Stimulated activated CD8-positive, alpha-beta memory T cell treated with anti-CD3 and anti-CD28 coated beads, Interleukin-12 subunit alpha, Interleukin-12 subunit beta, amount 100 ng/mL, for 24 hours (primary cell): ENCODE results near the gene SLC24A3.

ENCODE experiments used
- DNase-seq: peaks from one replicate; pipeline ENCODE4 v3.0.0-alpha.2; 2020; ENCODE audit errors: extremely low read depth

SLC24A3 gene

DNA sequence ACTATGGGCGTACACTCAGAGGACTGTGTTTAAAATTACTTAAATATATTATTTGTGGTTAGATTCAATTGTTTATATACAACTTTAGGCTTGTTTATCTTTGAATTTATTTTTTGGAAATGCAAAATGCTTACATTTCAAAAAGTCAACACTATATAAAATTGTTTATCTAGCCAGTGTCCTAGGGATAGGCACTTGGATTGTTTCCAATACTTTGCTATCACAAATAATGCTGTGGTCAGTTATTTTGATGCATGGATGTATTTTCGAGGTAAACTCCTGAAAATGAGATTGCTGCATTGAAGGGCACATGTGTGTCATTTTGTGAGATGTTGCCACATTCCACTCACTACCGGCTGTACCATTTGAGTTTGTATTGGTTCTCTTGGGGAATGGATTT, 213.9 kb downstream of the SLC24A3 start:
- no peak for DNase-seq

DNA sequence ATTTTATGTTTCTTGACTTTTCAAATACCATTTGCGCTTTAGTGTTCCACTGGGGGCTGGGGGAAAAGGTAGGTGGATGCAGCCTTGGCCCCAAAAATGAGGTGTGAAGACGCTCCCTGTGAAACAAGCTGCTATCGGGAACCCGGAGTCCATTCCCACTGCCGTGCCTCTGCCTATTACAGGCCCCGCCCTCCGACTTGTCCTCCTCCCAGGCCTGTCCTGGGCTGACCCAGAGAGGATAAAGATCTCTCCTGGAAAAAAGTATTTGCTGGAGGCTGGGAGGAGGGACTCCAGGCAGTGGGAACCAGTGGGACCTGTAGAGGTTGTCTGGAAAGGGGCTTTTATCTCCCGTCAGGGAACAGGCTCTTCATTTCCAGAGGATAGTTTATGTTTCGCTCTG, 215.0 kb downstream of the SLC24A3 start:
- no peak for DNase-seq

GRCh38 chr20:19427913-19428312, 215.5 kb downstream of the SLC24A3 start:
- DNase-seq: no peak

GRCh38 chr20:19428324-19428723, 215.9 kb downstream of the SLC24A3 start:
- no peak for DNase-seq

GRCh38 chr20:19429538-19429937, 217.1 kb downstream of the SLC24A3 start:
- DNase-seq: no peak

DNA sequence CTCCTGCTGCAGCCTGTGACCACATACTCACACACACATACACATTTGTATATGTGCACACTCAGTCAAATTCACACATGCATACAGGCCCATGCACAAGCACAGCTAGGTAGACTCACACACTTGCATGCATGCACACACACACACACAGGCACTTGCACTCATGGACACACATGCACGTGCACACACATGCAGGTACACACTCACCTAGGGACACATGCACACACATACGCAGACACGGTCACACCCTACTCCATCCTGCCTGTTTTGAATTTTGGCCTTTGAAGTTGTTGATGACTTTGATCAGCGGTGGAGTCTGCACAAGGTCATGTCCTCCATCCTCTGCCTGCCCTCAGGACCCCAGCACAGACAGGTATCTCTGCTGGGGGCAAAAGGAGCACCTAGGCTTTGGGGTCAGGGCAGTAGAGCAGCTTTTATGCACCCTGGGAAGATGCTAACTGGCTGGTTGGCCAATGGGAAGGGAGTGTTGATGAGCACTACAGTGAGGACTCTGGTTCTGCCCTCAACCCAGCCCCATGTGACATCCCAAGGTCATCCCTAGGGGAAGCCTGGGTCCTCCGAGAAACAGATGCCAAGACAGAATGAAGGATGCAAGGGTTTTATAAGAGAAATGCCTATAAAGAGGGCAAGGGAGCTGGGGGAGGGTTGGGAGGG, 218.3 kb downstream of the SLC24A3 start:
- no peak for DNase-seq

DNA sequence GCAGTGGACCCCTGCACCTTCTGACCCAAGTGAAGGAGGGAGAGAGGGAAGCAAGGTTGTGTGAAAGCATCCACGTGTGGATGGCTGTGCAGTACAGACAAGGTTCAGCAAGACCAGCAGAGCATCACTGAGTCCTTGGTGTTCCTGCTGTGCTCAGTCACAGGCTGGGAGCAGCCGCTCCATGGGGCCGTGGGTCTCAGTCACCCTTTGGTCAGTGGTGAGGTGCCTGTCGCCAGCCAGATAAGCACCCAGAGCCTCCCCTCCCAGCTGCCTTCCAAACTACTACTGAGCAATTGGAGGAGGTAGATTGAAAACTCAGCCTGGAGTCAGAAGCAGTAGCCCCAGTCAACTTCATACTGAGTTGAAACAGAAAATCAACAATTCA, 218.9 kb downstream of the SLC24A3 start:
- no peak for DNase-seq

DNA sequence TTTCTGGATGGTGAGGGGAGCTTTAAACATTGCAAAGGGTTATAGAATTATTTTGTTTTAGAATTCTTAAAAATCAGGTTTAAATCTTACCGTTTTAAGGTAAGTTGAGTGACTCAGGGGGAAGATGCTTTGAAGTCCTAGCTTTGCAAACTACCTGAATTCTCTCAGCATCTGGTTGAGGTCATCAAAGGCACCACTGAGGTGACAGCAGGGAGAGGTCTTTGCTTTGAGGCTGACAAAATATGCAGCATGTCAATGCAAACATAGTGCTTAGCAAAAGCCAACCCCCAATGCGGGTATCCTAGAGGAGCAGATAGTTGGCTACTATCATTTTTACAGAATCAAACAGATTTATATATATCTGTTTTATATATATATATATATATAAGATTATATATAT, 219.5 kb downstream of the SLC24A3 start:
- DNase-seq: no peak

- no peak for DNase-seq
Measured at GRCh38 chr20:19433371-19434350, 221.2 kb downstream of the SLC24A3 start.

GRCh38 chr20:19435316-19435715, 222.9 kb downstream of the SLC24A3 start:
- no peak for DNase-seq

DNA sequence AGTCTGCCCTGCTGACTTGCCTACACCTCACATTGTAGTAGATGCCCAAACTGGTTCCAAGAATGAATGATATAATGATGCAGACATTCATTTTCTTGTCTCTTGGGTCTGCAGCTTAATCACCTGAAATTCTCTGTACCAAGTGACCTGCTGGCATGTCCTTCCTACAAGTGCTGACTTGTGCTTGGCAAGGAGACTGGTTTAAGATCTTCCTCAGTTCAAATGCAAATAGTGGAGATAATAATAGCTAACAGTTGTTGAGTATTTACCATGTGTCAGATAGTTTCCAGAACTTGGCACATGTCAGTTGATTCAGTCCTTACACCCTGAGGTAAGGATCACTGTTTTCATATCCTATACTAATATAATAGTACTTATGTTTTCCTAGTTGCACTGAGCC, 223.4 kb downstream of the SLC24A3 start:
- DNase-seq: no peak

DNA sequence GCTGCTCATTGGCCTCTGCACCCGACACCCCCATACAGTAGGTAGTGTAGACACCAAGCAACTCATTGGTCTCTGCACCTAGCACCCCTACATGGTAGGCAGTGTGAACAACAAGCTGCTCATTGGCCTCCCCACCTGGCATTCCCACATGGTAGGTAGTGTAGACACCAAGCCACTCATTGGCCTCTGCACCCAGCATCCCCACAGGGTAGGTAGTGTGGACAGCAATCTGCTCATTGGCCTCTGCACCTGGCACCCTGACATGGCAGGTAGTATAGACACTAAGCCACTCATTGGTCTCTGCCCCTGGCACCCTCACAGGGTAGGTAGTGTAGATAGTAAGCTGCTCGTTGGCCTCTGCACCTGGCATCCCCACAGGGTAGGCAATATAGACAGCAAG, 226.0 kb downstream of the SLC24A3 start:
- DNase-seq: no peak

GRCh38 chr20:19440660-19441527, 228.5 kb downstream of the SLC24A3 start:
- DNase-seq: no peak

DNA sequence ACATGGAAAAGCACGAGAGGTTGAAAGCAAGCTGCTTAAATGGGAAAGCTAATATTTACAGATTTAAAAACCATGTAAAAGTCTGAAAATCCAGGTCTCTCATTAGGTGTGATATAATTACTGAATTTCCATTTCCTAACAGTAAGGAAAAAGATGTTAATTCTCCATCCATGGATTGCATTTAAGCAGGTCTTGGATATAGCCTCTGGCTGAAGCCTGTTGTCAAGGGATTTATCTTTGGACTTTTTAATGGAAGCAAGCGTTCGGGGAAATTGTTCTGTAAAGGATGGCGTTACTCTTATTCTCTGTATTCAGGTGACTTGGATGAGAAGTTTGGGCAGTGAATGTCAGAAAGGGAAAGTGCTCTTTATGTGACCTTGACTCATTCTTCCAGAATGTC, 233.8 kb downstream of the SLC24A3 start:
- no peak for DNase-seq

DNA sequence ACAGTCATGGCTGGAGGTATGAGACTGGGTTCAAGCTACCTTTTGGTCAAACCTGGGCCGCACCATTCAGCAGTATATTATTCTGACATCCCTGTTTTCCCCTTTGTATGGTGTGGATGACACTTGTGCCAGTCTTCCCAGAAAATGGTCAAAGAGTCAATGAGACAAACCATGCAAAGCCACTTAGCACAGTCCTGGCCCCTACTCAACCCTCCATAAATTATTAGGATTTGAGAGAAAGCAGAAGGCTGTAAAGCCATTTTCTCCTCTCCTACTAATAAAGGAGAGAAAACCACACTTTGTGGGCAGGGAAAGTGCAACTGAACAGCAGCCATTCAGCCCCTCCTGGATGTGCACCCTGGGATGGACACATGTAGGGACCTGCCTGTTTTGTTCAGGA, 236.2 kb downstream of the SLC24A3 start:
- DNase-seq: no peak

GRCh38 chr20:19449051-19449450, 236.6 kb downstream of the SLC24A3 start:
- no peak for DNase-seq

DNA sequence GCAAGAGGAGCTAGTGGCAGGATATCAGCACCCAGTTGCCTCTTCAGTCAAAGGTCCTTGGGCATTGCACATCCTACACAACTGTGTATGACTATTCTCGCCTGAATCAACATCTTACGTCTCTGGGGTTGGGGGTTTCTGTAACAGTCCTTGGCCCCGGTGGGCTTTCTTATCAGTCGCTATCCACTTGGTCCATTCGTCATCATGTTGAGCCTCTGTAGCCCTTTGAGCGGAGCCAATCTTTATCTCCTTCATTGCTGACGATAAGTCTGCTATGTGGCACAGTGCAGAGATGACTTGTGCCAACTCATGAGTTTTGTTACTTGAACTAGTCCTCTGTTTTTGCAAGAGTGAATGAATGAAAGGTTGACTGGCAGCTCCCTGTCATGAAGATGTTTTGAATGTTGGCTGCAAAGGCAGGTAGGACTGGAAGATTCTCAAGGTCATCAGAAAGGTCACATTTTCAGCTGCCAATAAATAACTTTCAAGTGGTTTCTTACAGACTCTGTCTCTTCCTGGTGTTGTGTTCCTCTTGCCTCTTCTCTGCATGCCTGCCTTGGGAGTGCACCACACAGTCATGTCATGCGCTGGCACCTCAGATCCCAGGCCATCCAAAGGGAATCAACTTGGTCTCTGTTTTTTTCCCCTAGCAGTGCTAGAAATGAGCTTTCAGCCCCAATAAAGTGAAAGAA, 238.9 kb downstream of the SLC24A3 start:
- no peak for DNase-seq

DNA sequence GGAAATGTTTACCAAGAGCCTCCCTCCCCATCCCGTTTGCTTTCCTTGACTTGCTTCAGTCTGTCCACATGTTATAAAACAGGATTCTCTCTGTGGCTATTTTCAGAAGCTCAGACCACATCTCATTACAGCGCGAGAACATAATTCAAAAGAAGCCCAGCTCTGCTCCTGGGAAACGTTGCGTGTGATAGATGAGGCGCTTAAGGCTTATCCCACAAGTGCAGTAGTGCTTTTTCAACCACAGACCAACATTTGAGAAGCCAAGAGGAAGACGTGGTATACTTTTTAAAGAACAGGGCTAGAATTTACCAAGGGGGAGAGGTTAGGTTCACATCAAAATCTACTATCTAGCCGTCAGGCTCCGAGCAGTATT, 239.5 kb downstream of the SLC24A3 start:
- DNase-seq: no peak

DNA sequence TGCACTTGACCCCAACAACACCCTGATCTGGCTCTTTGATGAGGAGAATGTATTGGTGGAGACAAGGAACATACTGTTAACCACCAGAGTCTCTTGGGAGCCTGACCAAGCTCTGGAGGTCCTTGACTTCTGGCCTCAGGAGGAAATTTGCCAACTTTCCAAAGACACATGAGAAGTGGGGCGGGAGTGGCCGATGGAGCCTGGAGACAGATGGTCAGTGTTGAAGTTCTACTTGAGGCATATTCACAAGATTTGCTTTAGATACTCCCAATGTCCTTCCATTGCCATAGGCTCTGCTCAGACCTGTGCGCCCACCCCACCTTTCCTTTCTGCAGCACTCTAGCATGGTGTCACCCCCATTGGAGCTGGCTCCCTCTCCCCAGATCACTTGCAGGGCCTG, 241.0 kb downstream of the SLC24A3 start:
- no peak for DNase-seq

DNA sequence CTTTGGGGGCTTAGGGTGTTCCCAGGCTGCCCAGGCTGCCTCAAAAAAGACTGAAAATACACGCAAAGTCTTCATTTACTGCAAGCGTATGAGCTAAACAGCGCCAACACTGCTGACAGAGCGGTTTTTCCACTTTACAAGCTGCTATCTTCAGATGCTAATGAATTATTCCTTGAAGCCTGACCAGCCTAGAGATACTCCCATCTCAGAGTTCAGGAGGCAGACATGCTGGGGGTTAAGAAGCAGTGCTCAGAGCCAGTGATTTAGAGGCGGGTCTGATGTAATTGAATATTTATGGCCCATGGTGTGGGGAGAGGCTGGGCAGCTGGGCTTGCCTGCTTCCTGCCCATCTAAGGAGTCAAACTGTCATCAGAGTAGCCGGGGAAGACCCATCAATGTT, 241.4 kb downstream of the SLC24A3 start:
- no peak for DNase-seq

DNA sequence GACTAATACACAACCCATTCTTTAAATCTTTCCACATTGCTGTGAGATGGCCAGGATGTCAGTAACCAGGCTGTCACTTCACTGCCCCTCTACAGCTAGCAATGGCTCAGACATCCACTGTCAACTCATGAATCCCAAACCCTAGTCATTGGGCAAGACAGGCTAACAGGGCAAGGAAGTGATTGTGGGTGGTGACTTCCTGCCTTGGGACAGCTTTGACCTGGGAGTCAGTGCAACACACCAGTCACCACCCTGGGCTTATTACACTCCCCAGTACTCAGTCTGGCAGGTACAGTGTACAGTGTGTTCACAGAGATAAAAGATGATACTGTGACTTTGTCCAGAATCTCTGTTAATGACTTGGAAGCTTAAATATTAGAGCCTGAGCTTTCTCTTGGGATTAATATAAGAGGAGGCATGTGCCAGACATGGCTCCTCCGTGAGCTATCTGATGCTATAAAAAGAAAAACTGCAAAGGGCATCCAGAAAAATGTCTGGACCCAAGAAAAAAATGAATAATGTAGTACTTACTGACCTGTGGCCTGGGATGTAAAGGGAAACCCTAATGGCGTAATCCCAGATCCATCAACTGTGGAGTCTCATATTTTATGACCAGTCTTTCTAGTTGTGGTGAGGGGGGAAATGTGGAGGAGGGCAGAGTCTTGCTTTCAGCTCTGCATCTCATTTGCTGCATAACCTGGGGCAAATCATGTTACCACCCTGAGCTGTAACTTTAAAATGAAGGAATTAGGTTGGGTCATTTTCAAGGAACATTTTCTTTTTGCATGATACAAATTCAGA, 244.4 kb downstream of the SLC24A3 start:
- no peak for DNase-seq
